ENCODE results near the gene DDX24.

DDX24 gene

DNA sequence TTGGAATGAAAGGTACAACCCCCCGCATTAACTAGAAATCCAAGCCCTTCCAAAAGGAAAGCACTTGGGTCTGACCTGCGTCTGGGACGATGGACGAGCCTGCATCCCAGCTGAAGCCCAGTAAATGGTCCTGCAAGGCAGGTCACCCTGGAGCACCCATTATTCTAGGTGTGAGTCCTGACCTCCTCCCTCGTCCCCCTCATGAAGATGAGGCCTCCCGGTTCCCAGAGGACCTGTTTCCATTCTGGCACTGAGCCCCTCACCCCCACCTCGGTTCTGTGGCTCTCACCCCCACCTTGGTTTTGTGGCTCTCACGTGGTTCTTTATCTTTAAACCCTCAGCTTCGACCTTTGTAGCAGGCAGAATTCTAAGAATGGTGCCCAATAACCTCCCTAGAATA, 36.9 kb upstream of the DDX24 start:
- H3K9me3 ChIP-seq (ENCODE audit: low read depth, low read length): no peaks in the 10 kb centered on the region
- no peak for DNase-seq (ENCODE audit: low read depth, low spot score)
- no peak overlapping the region for H3K4me3 ChIP-seq
- no peaks in the 10 kb centered on the region for H3K36me3 ChIP-seq (ENCODE audit: insufficient read depth, low read length)
- no peak overlapping the region for H3K9ac ChIP-seq (ENCODE audit: insufficient read length)
- no peak for TF ChIP-seq EZH2 (IDR thresholded peaks at IDR 0.05)
- TF ChIP-seq FOXP2 (optimal IDR thresholded peaks at IDR 0.05; ENCODE audit: control extremely low read depth, extremely low read length, insufficient read depth): no peak
- no peak for TF ChIP-seq POLR2AphosphoS5 (IDR thresholded peaks at IDR 0.05; ENCODE audit: borderline replicate concordance, low read depth, low read length)
- H3K27ac ChIP-seq: no peak overlapping the region

DNA sequence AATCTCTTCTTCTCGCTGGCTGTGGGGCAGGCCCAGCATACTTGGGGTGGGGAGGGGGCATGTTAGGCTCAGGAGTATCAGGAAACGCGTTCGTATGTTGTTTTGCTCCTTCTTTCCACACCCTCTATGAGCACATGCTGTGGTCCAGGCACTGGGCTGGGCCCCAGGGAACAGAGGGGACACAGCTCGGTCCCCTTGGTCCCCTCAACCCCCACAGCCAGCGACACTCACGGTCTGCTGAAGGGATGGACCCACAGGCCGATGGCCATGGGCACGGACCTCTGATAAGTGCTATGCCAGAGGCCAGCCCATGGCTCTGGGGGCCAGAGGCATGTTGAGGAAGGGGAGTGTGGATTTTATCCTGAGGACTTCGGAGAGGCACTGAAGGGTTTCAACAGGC, 35.7 kb upstream of the DDX24 start:
- no peak for DNase-seq (ENCODE audit: low read depth, low spot score)
- TF ChIP-seq POLR2AphosphoS5 (IDR thresholded peaks at IDR 0.05; ENCODE audit: borderline replicate concordance, low read depth, low read length): no peak
- TF ChIP-seq EZH2 (IDR thresholded peaks at IDR 0.05): no peak
- no peak for TF ChIP-seq FOXP2 (optimal IDR thresholded peaks at IDR 0.05; ENCODE audit: control extremely low read depth, extremely low read length, insufficient read depth)
- no peak overlapping the region for H3K27ac ChIP-seq
- no peaks in the 10 kb centered on the region for H3K9me3 ChIP-seq (ENCODE audit: low read depth, low read length)
- no peak overlapping the region for H3K9ac ChIP-seq (ENCODE audit: insufficient read length)
- H3K36me3 ChIP-seq (ENCODE audit: insufficient read depth, low read length): no peaks in the 10 kb centered on the region
- no peak overlapping the region for H3K4me3 ChIP-seq

GRCh38 chr14:94115631-94116030, 34.6 kb upstream of the DDX24 start:
- no peaks in the 10 kb centered on the region for H3K36me3 ChIP-seq (ENCODE audit: insufficient read depth, low read length)
- no peak overlapping the region for H3K27ac ChIP-seq
- TF ChIP-seq EZH2 (IDR thresholded peaks at IDR 0.05): no peak
- TF ChIP-seq POLR2AphosphoS5 (IDR thresholded peaks at IDR 0.05; ENCODE audit: borderline replicate concordance, low read depth, low read length): no peak
- TF ChIP-seq FOXP2 (optimal IDR thresholded peaks at IDR 0.05; ENCODE audit: control extremely low read depth, extremely low read length, insufficient read depth): no peak
- H3K4me3 ChIP-seq: no peak overlapping the region
- H3K9ac ChIP-seq (ENCODE audit: insufficient read length): no peak overlapping the region
- DNase-seq (ENCODE audit: low read depth, low spot score): no peak
- H3K9me3 ChIP-seq (ENCODE audit: low read depth, low read length): no peaks in the 10 kb centered on the region

- H3K9ac ChIP-seq (ENCODE audit: insufficient read length): no peak overlapping the region
- TF ChIP-seq EZH2 (IDR thresholded peaks at IDR 0.05) (no peak), POLR2AphosphoS5 (IDR thresholded peaks at IDR 0.05; ENCODE audit: borderline replicate concordance, low read depth, low read length) (no peak), FOXP2 (optimal IDR thresholded peaks at IDR 0.05; ENCODE audit: control extremely low read depth, extremely low read length, insufficient read depth) (no peak)
- H3K36me3 ChIP-seq (ENCODE audit: insufficient read depth, low read length): no peaks in the 10 kb centered on the region
- H3K27ac ChIP-seq: no peak overlapping the region
- H3K4me3 ChIP-seq: no peak overlapping the region
- no peak for DNase-seq (ENCODE audit: low read depth, low spot score)
- H3K9me3 ChIP-seq (ENCODE audit: low read depth, low read length): no peaks in the 10 kb centered on the region
Observed at GRCh38 chr14:94115058-94115591, 34.1 kb upstream of the DDX24 start.

- TF ChIP-seq EZH2 (IDR thresholded peaks at IDR 0.05): no peak
- TF ChIP-seq FOXP2 (optimal IDR thresholded peaks at IDR 0.05; ENCODE audit: control extremely low read depth, extremely low read length, insufficient read depth): no peak
- TF ChIP-seq POLR2AphosphoS5 (IDR thresholded peaks at IDR 0.05; ENCODE audit: borderline replicate concordance, low read depth, low read length): no peak
- Histone ChIP-seq H3K4me3 (no peak overlapping the region), H3K9ac (ENCODE audit: insufficient read length) (no peak overlapping the region), H3K9me3 (ENCODE audit: low read depth, low read length) (no peaks in the 10 kb centered on the region), H3K36me3 (ENCODE audit: insufficient read depth, low read length) (no peaks in the 10 kb centered on the region), H3K27ac (no peak overlapping the region)
- DNase-seq (ENCODE audit: low read depth, low spot score): no peak
Observed at GRCh38 chr14:94114589-94115057, 33.6 kb upstream of the DDX24 start.

- H3K36me3 ChIP-seq (ENCODE audit: insufficient read depth, low read length): no peaks in the 10 kb centered on the region
- H3K4me3 ChIP-seq: no peak overlapping the region
- H3K27ac ChIP-seq: no peak overlapping the region
- no peaks in the 10 kb centered on the region for H3K9me3 ChIP-seq (ENCODE audit: low read depth, low read length)
- no peak for TF ChIP-seq FOXP2 (optimal IDR thresholded peaks at IDR 0.05; ENCODE audit: control extremely low read depth, extremely low read length, insufficient read depth)
- no peak for DNase-seq (ENCODE audit: low read depth, low spot score)
- no peak overlapping the region for H3K9ac ChIP-seq (ENCODE audit: insufficient read length)
Observed at GRCh38 chr14:94113908-94114588, 33.0 kb upstream of the DDX24 start.

GRCh38 chr14:94113490-94113889, 32.5 kb upstream of the DDX24 start:
- Histone ChIP-seq H3K9ac (ENCODE audit: insufficient read length) (no peak overlapping the region), H3K4me3 (no peak overlapping the region), H3K27ac (no peak overlapping the region), H3K9me3 (ENCODE audit: low read depth, low read length) (no peaks in the 10 kb centered on the region), H3K36me3 (ENCODE audit: insufficient read depth, low read length) (no peaks in the 10 kb centered on the region)
- no peak for DNase-seq (ENCODE audit: low read depth, low spot score)
- TF ChIP-seq EZH2 (IDR thresholded peaks at IDR 0.05): no peak

- Histone ChIP-seq H3K9ac (ENCODE audit: insufficient read length) (no peak overlapping the region), H3K9me3 (ENCODE audit: low read depth, low read length) (no peaks in the 10 kb centered on the region), H3K36me3 (ENCODE audit: insufficient read depth, low read length) (no peaks in the 10 kb centered on the region), H3K4me3 (no peak overlapping the region), H3K27ac (no peak overlapping the region)
- TF ChIP-seq FOXP2 (optimal IDR thresholded peaks at IDR 0.05; ENCODE audit: control extremely low read depth, extremely low read length, insufficient read depth): no peak
- no peak for TF ChIP-seq POLR2AphosphoS5 (IDR thresholded peaks at IDR 0.05; ENCODE audit: borderline replicate concordance, low read depth, low read length)
- no peak for TF ChIP-seq EZH2 (IDR thresholded peaks at IDR 0.05)
- no peak for DNase-seq (ENCODE audit: low read depth, low spot score)
Observed at GRCh38 chr14:94113073-94113472, 32.1 kb upstream of the DDX24 start.

GRCh38 chr14:94112513-94113063, 31.6 kb upstream of the DDX24 start:
- no peak overlapping the region for H3K4me3 ChIP-seq
- no peak for DNase-seq (ENCODE audit: low read depth, low spot score)
- no peaks in the 10 kb centered on the region for H3K36me3 ChIP-seq (ENCODE audit: insufficient read depth, low read length)
- TF ChIP-seq FOXP2 (optimal IDR thresholded peaks at IDR 0.05; ENCODE audit: control extremely low read depth, extremely low read length, insufficient read depth): no peak
- no peak for TF ChIP-seq POLR2AphosphoS5 (IDR thresholded peaks at IDR 0.05; ENCODE audit: borderline replicate concordance, low read depth, low read length)
- no peak for TF ChIP-seq EZH2 (IDR thresholded peaks at IDR 0.05)
- H3K9ac ChIP-seq (ENCODE audit: insufficient read length): no peak overlapping the region
- no peaks in the 10 kb centered on the region for H3K9me3 ChIP-seq (ENCODE audit: low read depth, low read length)
- no peak overlapping the region for H3K27ac ChIP-seq

All from SK-N-MC (cell line).